ENCODE results near the gene DVL1. TPM values are rescaled to one million over a fixed set of nuclear protein-coding genes. Genes with fewer than 3 reads are reported as not detected.
A peak's percentile ranks its signal among the peaks of the same experiment; 100 is the strongest.

Gene DVL1
- polyA plus RNA-seq, 1 experiment = 8.9 TPM

GRCh38 chr1:1345860-1346500 lies 3.2 kb downstream of the DVL1 start:
- no peak for DNase-seq (ENCODE audit: low read depth, low spot score)

GRCh38 chr1:1345384-1345783 lies 3.8 kb downstream of the DVL1 start:
- no peaks in the 10 kb centered on the region; the same call in 1 of the 2 replicates for H3K9me3 ChIP-seq (ENCODE audit: control insufficient read depth, insufficient read depth, low read length)
- peak overlapping the region; percentile 22 for H3K27ac ChIP-seq (ENCODE audit: low read depth, low read length)
- TF ChIP-seq CTCF (IDR thresholded peaks at IDR 0.05; ENCODE audit: low read depth, low read length) = no peak
- ChIA-PET POLR2A (no interaction called here), CTCF (interaction anchor here (0.6 to 2.1 kb wide), 3 partner anchors 10 to 51 kb away, joined by 3 to 6 read pairs (median 5); no protein-coding TSS in a partner anchor)
- no peak for DNase-seq (ENCODE audit: low read depth, low spot score)
- H3K27me3 ChIP-seq (ENCODE audit: control insufficient read depth, insufficient read depth, low read length) = no peaks in the 10 kb centered on the region
- H3K4me3 ChIP-seq (ENCODE audit: low read depth, low read length) = no peak overlapping the region

More at GRCh38 chr1:1345860-1346500, 3.2 kb downstream of the DVL1 start:
- no peaks in the 10 kb centered on the region for H3K27me3 ChIP-seq (ENCODE audit: control insufficient read depth, insufficient read depth, low read length)
- no peak overlapping the region for H3K4me3 ChIP-seq (ENCODE audit: low read depth, low read length)
- peak overlapping the region; percentile 22 for H3K27ac ChIP-seq (ENCODE audit: low read depth, low read length)
- ChIA-PET POLR2A (no interaction called here), CTCF (interaction anchor here (0.7 kb wide), 1 partner anchor 27 kb away, joined by 3 read pairs; no protein-coding TSS in a partner anchor)
- no peaks in the 10 kb centered on the region; the same call in 1 of the 2 replicates for H3K9me3 ChIP-seq (ENCODE audit: control insufficient read depth, insufficient read depth, low read length)
- no peak for TF ChIP-seq CTCF (IDR thresholded peaks at IDR 0.05; ENCODE audit: low read depth, low read length)

DNA sequence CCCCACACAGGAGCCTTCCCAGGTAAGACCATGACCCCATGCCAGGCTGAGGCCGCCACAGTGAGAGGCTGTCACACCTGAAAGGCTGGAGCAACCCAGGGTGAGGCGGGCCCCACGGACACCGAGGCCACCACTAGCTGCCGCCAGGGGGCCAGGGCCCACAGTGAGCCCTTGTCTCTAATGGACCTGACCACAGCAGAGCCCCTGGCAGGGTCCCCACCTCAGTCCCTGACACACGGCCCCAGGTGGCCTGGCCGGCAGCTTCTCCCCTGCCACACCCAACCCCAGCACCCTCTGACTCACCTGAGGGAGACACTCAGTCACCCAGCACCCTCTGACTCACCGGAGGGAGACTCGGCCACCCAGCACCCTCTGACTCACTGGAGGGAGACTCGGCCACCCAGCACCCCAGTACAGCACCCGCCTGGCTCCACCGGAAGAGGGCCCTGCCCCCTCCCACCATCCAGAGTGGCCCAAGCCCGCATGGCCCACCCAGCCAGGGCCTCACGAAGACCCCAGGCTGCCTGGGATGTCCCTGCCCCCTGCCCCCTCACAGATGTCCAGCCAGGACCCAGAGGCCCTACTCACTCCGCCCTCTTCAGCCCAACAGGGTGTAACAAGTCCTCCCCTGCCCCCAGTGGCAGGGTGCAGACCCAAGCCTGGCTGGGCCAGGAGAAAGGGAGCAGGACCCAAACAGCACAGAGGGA lies 4.4 kb downstream of the DVL1 start:
- H3K27me3 ChIP-seq (ENCODE audit: control insufficient read depth, insufficient read depth, low read length) = no peaks in the 10 kb centered on the region
- H3K9me3 ChIP-seq (ENCODE audit: control insufficient read depth, insufficient read depth, low read length) = no peaks in the 10 kb centered on the region; the same call in 1 of the 2 replicates
- DNase-seq (ENCODE audit: low read depth, low spot score) = no peak
- ChIA-PET CTCF (interaction anchor here (0.6 to 2.1 kb wide), 2 partner anchors 9 to 52 kb away, joined by 5 to 6 read pairs; no protein-coding TSS in a partner anchor), POLR2A (interaction anchor here (0.6 to 0.7 kb wide), 2 partner anchors 30 to 185 kb away, joined by 3 read pairs; partner anchors contain the start of gene AURKAIP1)
- peak; percentile 26; the same call in 1 of the 2 replicates for TF ChIP-seq CTCF (IDR thresholded peaks at IDR 0.05; ENCODE audit: low read depth, low read length)
- peak overlapping the region; percentile 21 for H3K27ac ChIP-seq (ENCODE audit: low read depth, low read length)
- H3K4me3 ChIP-seq (ENCODE audit: low read depth, low read length) = no peak overlapping the region

- Histone ChIP-seq H3K9me3 (ENCODE audit: control insufficient read depth, insufficient read depth, low read length) (no peaks in the 10 kb centered on the region; the same call in 1 of the 2 replicates), H3K27me3 (ENCODE audit: control insufficient read depth, insufficient read depth, low read length) (no peaks in the 10 kb centered on the region), H3K27ac (ENCODE audit: low read depth, low read length) (no peak overlapping the region), H3K4me3 (ENCODE audit: low read depth, low read length) (no peak overlapping the region)
- ChIA-PET CTCF (interaction anchor here (2.1 kb wide), 1 partner anchor 8 kb away, joined by 5 read pairs; no protein-coding TSS in a partner anchor), POLR2A (interaction anchor here (0.7 kb wide), 1 partner anchor 31 kb away, joined by 3 read pairs; the partner anchor contains the start of gene AURKAIP1)
- TF ChIP-seq CTCF (IDR thresholded peaks at IDR 0.05; ENCODE audit: low read depth, low read length) = no peak
- no peak for DNase-seq (ENCODE audit: low read depth, low spot score)
These were observed 5.3 kb downstream of the DVL1 start for GRCh38 chr1:1343811-1344421.

All from AG04450 (cell line).